Measurements from ENCODE around the gene EML6.

GRCh38 chr2:54939446-54940118 is 216.1 kb downstream of the EML6 start:
- no peak for TF ChIP-seq ZNF660 (CRISPR knock-in tag; IDR thresholded peaks at IDR 0.05; ENCODE audit: borderline replicate concordance, low read depth)
- no peak for TF ChIP-seq ADNP (CRISPR knock-in tag; IDR thresholded peaks at IDR 0.05)
- no peak for TF ChIP-seq ATF2 (CRISPR knock-in tag; IDR thresholded peaks at IDR 0.05)
- TF ChIP-seq JUNB (CRISPR knock-in tag; IDR thresholded peaks at IDR 0.05; ENCODE audit: borderline replicate concordance), result no peak
